Adrenal gland (tissue), 5 donors: ENCODE data around the gene HBG2.

Experiments used
- POLR2A ChIP-seq, 2 donors: fragments of 450-650 bp; IDR thresholded peaks; one replicate each; pipeline ENCODE4 v1.6.1; 2017; ENCODE audit warnings: antibody characterized with exemption in 2 of 2, mild to moderate bottlenecking in 2 of 2, moderate library complexity in 1 of 2
- TF ChIP-seq, protein P1 (sequence below), 6 experiments: fragments of 450-650 bp in 4 of 6; fragments of 200-600 bp in 2 of 6; sonication (generic) in 1 of 6; IDR thresholded peaks; 1 replicate in 5 of 6; 2 replicates in 1 of 6; pipeline versions ENCODE4 v1.5.1 to v1.8.0; 2016 to 2021; ENCODE audit warnings: antibody characterized with exemption in 6 of 6, mild to moderate bottlenecking in 2 of 6, moderate library complexity in 1 of 6
- donor health status: DM: no; HTN: no; CAD: no.

DNA sequence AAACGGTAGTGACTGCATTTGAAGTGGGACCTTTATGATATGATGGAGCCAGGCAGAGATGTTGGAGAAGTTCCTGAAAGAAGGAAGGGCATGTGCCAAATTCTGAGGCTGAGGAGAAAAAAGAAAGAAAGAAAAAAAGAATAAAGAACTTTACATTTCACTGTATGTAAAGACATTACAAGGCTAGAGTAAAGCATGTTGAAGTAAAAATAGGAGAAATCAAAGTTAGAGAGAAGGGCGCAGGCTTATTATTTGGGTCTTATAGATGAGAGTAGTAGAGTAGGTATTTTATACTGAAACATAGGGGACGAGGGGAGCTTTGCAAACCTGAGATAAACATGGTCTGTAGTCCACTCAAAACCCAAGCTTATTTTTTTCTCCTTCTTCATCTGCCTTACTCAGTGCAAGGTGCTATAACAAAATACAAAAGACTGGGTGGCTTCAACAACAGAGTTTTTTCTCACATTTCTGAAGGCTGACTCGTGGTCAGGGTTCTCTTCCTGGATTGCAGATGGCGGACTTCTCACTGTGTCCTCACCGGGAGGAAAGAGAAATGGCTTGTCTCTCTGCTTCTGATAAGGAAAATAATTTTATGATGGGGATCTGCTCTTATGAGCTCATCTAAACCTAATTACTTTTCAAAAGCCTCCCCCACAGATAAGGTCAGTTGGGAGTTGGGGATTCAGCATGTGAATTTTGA lies 7.7 kb downstream of the HBG2 start:
- TF ChIP-seq, protein P1, sequence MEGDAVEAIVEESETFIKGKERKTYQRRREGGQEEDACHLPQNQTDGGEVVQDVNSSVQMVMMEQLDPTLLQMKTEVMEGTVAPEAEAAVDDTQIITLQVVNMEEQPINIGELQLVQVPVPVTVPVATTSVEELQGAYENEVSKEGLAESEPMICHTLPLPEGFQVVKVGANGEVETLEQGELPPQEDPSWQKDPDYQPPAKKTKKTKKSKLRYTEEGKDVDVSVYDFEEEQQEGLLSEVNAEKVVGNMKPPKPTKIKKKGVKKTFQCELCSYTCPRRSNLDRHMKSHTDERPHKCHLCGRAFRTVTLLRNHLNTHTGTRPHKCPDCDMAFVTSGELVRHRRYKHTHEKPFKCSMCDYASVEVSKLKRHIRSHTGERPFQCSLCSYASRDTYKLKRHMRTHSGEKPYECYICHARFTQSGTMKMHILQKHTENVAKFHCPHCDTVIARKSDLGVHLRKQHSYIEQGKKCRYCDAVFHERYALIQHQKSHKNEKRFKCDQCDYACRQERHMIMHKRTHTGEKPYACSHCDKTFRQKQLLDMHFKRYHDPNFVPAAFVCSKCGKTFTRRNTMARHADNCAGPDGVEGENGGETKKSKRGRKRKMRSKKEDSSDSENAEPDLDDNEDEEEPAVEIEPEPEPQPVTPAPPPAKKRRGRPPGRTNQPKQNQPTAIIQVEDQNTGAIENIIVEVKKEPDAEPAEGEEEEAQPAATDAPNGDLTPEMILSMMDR (IDR thresholded peaks at IDR 0.05), result no peak
- TF ChIP-seq POLR2A (IDR thresholded peaks at IDR 0.05), result no peak
